K562 (cell line): ENCODE results near the gene ZNF410. TPM values are rescaled to one million over a fixed set of nuclear protein-coding genes. Genes with fewer than 3 reads are reported as not detected.

Source experiments
- ARID2 ChIP-seq: fragments of 450-650 bp; IDR thresholded peaks from 2 replicates; pipeline ENCODE4 v1.6.1; 2017; ENCODE audit warnings: antibody characterized with exemption, mild to moderate bottlenecking
- BRF1 ChIP-seq: IDR thresholded peaks from 3 replicates; pipeline ENCODE4 v1.6.1; 2011; ENCODE audit warnings: borderline replicate concordance, mild to moderate bottlenecking; ENCODE audit not compliant: insufficient read length; ENCODE audit errors: extremely low read depth
- CLOCK ChIP-seq: fragments of 250-450 bp; sonication (Bioruptor Pico); IDR thresholded peaks from 2 replicates; pipeline ENCODE4 v1.4.0; 2020; ENCODE audit warnings: mild to moderate bottlenecking, moderate library complexity, borderline replicate concordance
- GABPB2 ChIP-seq: fragments of 250-450 bp; sonication (Bioruptor Pico); conservative IDR thresholded peaks from 2 replicates; pipeline ENCODE4 v1.5.1; 2021; ENCODE audit warnings: mild to moderate bottlenecking
- HOMEZ ChIP-seq: fragments of 250-450 bp; sonication (Bioruptor Pico); IDR thresholded peaks from 2 replicates; pipeline ENCODE4 v1.4.0; 2020; ENCODE audit warnings: mild to moderate bottlenecking, moderate library complexity
- MIER1 ChIP-seq: fragments of 450-650 bp; IDR thresholded peaks from 2 replicates; pipeline ENCODE4 v1.6.1; 2016; ENCODE audit warnings: antibody characterized with exemption, mild to moderate bottlenecking, low read depth
- NR0B1 ChIP-seq: fragments of 450-650 bp; IDR thresholded peaks from one replicate; pipeline ENCODE4 v1.6.1; 2018; ENCODE audit warnings: mild to moderate bottlenecking, moderate library complexity; ENCODE audit not compliant: partially characterized antibody
- NRF1 ChIP-seq, 2 experiments: fragments of 450-650 bp; IDR thresholded peaks in 1 of 2; conservative IDR thresholded peaks in 1 of 2; 2 replicates each; pipeline ENCODE4 v1.6.1; 2014; ENCODE audit warnings: mild to moderate bottlenecking in 2 of 2
- RBM14 ChIP-seq: fragments of 200-400 bp; formaldehyde crosslinking; IDR thresholded peaks from 2 replicates; pipeline ENCODE4 v1.6.1; 2018; ENCODE audit warnings: low read depth, mild to moderate bottlenecking, low read length, moderate library complexity, borderline replicate concordance; ENCODE audit not compliant: insufficient read depth
- SMAD4 ChIP-seq: fragments of 250-450 bp; sonication (Bioruptor Pico); conservative IDR thresholded peaks from 2 replicates; pipeline ENCODE4 v1.8.0; 2021; ENCODE audit warnings: inconsistent platforms, mild to moderate bottlenecking, moderate library complexity
- TFE3 ChIP-seq: fragments of 450-650 bp; formaldehyde crosslinking; IDR thresholded peaks from 2 replicates; pipeline ENCODE4 v1.4.0; 2020; ENCODE audit warnings: mild to moderate bottlenecking, mixed read lengths
- TGIF2 ChIP-seq: sonication (generic); formaldehyde crosslinking; IDR thresholded peaks from 2 replicates; pipeline ENCODE4 v1.8.1; 2022; ENCODE audit warnings: mild to moderate bottlenecking, missing genetic modification reagents, moderate library complexity
- VEZF1 ChIP-seq: fragments of 200-800 bp; sonication (Bioruptor generic); IDR thresholded peaks from 2 replicates; pipeline ENCODE4 v1.6.1; 2017; ENCODE audit warnings: missing genetic modification characterization, missing compliant biosample characterization
- ZFP1 ChIP-seq: fragments of 450-650 bp; formaldehyde crosslinking; IDR thresholded peaks from 2 replicates; pipeline ENCODE4 v1.4.0; 2020; ENCODE audit warnings: mild to moderate bottlenecking, mixed read lengths
- ZFP91 ChIP-seq: sonication (generic); formaldehyde crosslinking; IDR thresholded peaks from 2 replicates; pipeline ENCODE4 v1.8.0; 2022; ENCODE audit warnings: mild to moderate bottlenecking, missing genetic modification reagents
- polyA plus RNA-seq, 8 experiments: library from polyadenylated mRNA; depleted of rRNA in 4 of 8; stranded (reverse) in 5 of 8; unstranded in 3 of 8; fragments of >200 nt; fragmentation: Nextera tagmentation in 2 of 8; fragmentation: Illumina TruSeq in 1 of 8; extraction: Ambion mirVana in 2 of 8; extraction: Trizol in 1 of 8; gene quantifications; 2 replicates each; pipeline versions ENCODE4 v1.2.1 to v1.2.3, GENCODE V29; 2011 to 2014; ENCODE audit warnings: inconsistent platforms in 1 of 8, missing spikeins in 1 of 8
- total RNA-seq, 7 experiments: library from RNA; depleted of rRNA in 6 of 7; stranded (reverse); fragments of >200 nt in 6 of 7; fragmentation: Illumina TruSeq in 2 of 7; extraction: Trizol in 2 of 7; gene quantifications; 2 replicates each; pipeline versions ENCODE4 v1.2.1 to v1.2.3, GENCODE V29; 2011 to 2021; ENCODE audit warnings: low replicate concordance in 1 of 7

The ZNF410 gene
- total and polyA plus RNA-seq, 9 of the 15 experiments (the other 6 are each of a cell fraction or from before 2014, with no cell fraction given): 20.5 to 64.8 (median 38.7) TPM

GRCh38 chr14:73851567-73852382 is 34.9 kb upstream of the ZNF410 start, which contains the start of gene PTGR2 (continued):
- no peak for TF ChIP-seq ZFP91 (CRISPR knock-in tag)
- no peak for TF ChIP-seq ARID2
- no peak for TF ChIP-seq SMAD4 (CRISPR knock-in tag)
- TF ChIP-seq VEZF1 (CRISPR knock-in tag): peak; percentile 82
- no peak for TF ChIP-seq BRF1
- TF ChIP-seq HOMEZ (CRISPR knock-in tag): no peak
- no peak for TF ChIP-seq GABPB2 (CRISPR knock-in tag)
- no peak for TF ChIP-seq NR0B1
- TF ChIP-seq MIER1: no peak
- no peak for TF ChIP-seq CLOCK (CRISPR knock-in tag)
- TF ChIP-seq TGIF2 (CRISPR knock-in tag): no peak
- no peak for TF ChIP-seq TFE3 (CRISPR knock-in tag)
- TF ChIP-seq NRF1 (conservative IDR thresholded peaks at IDR 0.05 in 1 of 2, IDR thresholded peaks at IDR 0.05 in 1 of 2): peak; percentile 97
- TF ChIP-seq RBM14: no peak
- TF ChIP-seq ZFP1 (CRISPR knock-in tag): no peak
